ENCODE measurements around the gene CCDC148. TPM values are rescaled to one million over a fixed set of nuclear protein-coding genes. Genes with fewer than 3 reads are reported as not detected.
"Not testable (repeated sequence)": the region's sequence is repeated elsewhere in the genome, so short reads cannot be mapped to it uniquely, and the experiment has no call there.

The CCDC148 gene
- total RNA-seq, 4 donors from 2014 or later = 0.19 to 0.31 TPM; not detected in 2

DNA sequence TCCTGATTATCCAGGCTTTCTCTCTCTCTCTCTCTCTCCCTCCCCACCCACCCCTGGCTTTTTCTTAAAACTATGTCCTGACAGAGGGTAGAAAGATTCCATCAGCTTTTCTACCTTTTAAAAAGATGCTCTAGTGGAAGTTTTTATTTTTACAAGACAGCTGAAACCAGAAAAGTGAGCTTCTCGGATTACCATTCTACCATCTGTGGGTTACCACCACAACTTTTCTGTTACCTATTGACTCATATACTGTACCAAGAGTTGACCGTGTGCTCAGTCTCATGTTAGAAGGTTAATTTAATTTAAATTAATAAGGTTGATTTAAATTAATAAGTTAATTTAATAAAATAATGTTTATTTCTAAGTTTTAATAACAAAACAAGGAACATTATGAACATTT, 217.3 kb downstream of the CCDC148 start:
- intact Hi-C loops (cut with DNase I) = no loop called here
- Histone ChIP-seq H3K27me3 (no peaks in the 10 kb centered on the region), H3K4me1 (no peaks in the 10 kb centered on the region), H3K36me3 (no peaks in the 10 kb centered on the region), H3K27ac (no peak overlapping the region), H3K4me3 (no peak overlapping the region), H3K9me3 (no peaks in the 10 kb centered on the region)
- 76 to 87% methylated on average over 2 of the region's 2 CpGs for WGBS, 2 donors
- no peak for TF ChIP-seq CTCF (IDR thresholded peaks at IDR 0.05)
- TF ChIP-seq POLR2A (IDR thresholded peaks at IDR 0.05) = no peak
- no peak for DNase-seq

GRCh38 chr2:158234497-158234896, 222.1 kb downstream of the CCDC148 start:
- DNase-seq = no peak
- H3K27me3 ChIP-seq = no peaks in the 10 kb centered on the region
- no peaks in the 10 kb centered on the region for H3K36me3 ChIP-seq
- 88 to 96% methylated on average over 1 of the region's 1 CpG for WGBS, 2 donors
- H3K27ac ChIP-seq = no peak overlapping the region
- no peak for TF ChIP-seq POLR2A (IDR thresholded peaks at IDR 0.05)
- no peak for TF ChIP-seq CTCF (IDR thresholded peaks at IDR 0.05)
- intact Hi-C loops (cut with DNase I) = no loop called here
- no peaks in the 10 kb centered on the region for H3K4me1 ChIP-seq
- no peak overlapping the region for H3K4me3 ChIP-seq
- no peaks in the 10 kb centered on the region for H3K9me3 ChIP-seq

- Histone ChIP-seq H3K27ac (no peak overlapping the region), H3K27me3 (no peaks in the 10 kb centered on the region), H3K4me3 (no peak overlapping the region), H3K9me3 (peaks cover 0 to 3% (median 0%) of the 10 kb centered on the region in 3 donors), H3K36me3 (no peaks in the 10 kb centered on the region), H3K4me1 (no peaks in the 10 kb centered on the region)
- DNase-seq = no peak
- TF ChIP-seq POLR2A (IDR thresholded peaks at IDR 0.05) = no peak
- no peak for TF ChIP-seq CTCF (IDR thresholded peaks at IDR 0.05)
- 40 to 50% methylated on average over 1 of the region's 1 CpG for WGBS, 2 donors
- intact Hi-C loops (cut with DNase I) = no loop called here
These were observed 224.1 kb downstream of the CCDC148 start for GRCh38 chr2:158232476-158232875.

GRCh38 chr2:158228943-158229508, 227.5 kb downstream of the CCDC148 start:
- H3K4me3 ChIP-seq = no peak overlapping the region
- TF ChIP-seq POLR2A (IDR thresholded peaks at IDR 0.05) (no peak), CTCF (IDR thresholded peaks at IDR 0.05) (no peak)
- H3K36me3 ChIP-seq = no peaks in the 10 kb centered on the region
- intact Hi-C loops (cut with DNase I) = no loop called here
- no peaks in the 10 kb centered on the region for H3K27me3 ChIP-seq
- peaks cover 0 to 3% (median 0%) of the 10 kb centered on the region in 3 donors for H3K9me3 ChIP-seq
- H3K4me1 ChIP-seq = no peaks in the 10 kb centered on the region
- DNase-seq = no peak
- no peak overlapping the region for H3K27ac ChIP-seq

DNA sequence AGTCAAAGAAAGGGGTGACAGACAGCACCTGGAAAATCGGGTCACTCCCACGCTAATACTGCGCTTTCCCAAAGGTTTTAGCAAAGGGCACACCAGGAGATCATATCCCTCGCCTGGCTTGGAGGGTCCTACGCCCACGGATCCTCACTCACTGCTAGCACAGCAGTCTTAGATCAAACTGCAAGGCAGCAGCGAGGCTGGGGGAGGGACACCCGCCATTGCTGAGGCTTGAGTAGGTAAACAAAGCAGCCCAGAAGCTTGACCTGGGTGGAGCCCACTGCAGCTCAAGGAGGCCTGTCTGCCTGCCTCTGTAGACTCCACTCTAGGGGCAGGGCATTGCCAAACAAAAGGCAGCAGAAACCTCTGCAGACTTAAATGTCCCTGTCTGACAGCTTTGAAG, 233.5 kb downstream of the CCDC148 start:
- H3K4me3 ChIP-seq; H3K36me3 ChIP-seq; intact Hi-C loops (cut with DNase I); H3K9me3 ChIP-seq; H3K27me3 ChIP-seq; H3K4me1 ChIP-seq; DNase-seq; H3K27ac ChIP-seq: not testable (repeated sequence)
- WGBS, 2 donors = 100% methylated on average over 3 of the region's 8 CpGs; no CpG with 5 or more reads in 1 of the 2 donors

Measured in esophagus squamous epithelium (tissue), 5 donors.